Stomach (tissue), 4 donors: ENCODE data around the gene SORCS2.

Experiments used
- CTCF ChIP-seq, 7 experiments: fragments of 450-650 bp in 4 of 7; fragments of 200-600 bp in 3 of 7; sonication (generic) in 3 of 7; IDR thresholded peaks; one replicate each; pipeline ENCODE4 v1.5.1; 2016 to 2019; ENCODE audit warnings: antibody characterized with exemption in 7 of 7, control low read depth in 2 of 7, mild to moderate bottlenecking in 1 of 7
- EP300 ChIP-seq: sonication (generic); formaldehyde crosslinking; IDR thresholded peaks from one replicate; pipeline ENCODE4 v1.6.1; 2017; ENCODE audit warnings: antibody characterized with exemption
- POLR2AphosphoS5 ChIP-seq, 3 donors: sonication (generic); formaldehyde crosslinking; IDR thresholded peaks; one replicate each; pipeline ENCODE4 v1.6.1; 2016; ENCODE audit warnings: antibody characterized with exemption in 3 of 3

GRCh38 chr4:7368296-7368695 lies 176.0 kb downstream of the SORCS2 start:
- TF ChIP-seq CTCF (IDR thresholded peaks at IDR 0.05) (no peak), POLR2AphosphoS5 (IDR thresholded peaks at IDR 0.05) (no peak), EP300 (no peak)
